ENCODE results near the gene FBXL17.

GRCh38 chr5:108361239-108361638, 20.7 kb downstream of the FBXL17 start:
- TF ChIP-seq CTCF (IDR thresholded peaks at IDR 0.05) (no peak), EZH2 (IDR thresholded peaks at IDR 0.05; ENCODE audit: borderline replicate concordance, insufficient read depth, low read depth, low read length, poor library complexity, severe bottlenecking) (no peak)
